Activated T-cell treated with anti-CD3 and anti-CD28 coated beads, Interleukin-2, amount 50 U/mL, for 48 hours (primary cell): Measurements from ENCODE around the gene JDP2.

Experiments used
- DNase-seq, 2 experiments: peaks; one replicate each; pipeline ENCODE4 v3.0.0-alpha.2; 2020

Gene JDP2

DNA sequence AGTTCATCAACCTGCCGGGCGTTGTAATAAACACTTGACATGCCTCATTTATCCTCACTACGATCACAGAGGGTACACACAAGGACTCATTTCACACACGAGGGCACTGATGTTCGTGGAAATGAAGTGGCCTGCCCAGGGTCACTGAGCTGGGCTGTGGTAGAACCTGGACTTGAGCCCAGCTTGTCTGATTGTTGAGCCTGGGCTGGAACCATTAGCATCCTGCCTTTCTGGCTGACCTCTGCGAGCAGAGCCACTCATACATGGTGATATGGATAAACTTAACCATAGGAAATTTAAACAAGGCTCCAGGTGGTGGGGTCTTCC is 16.6 kb upstream of the JDP2 start:
- DNase-seq, result no peak

DNA sequence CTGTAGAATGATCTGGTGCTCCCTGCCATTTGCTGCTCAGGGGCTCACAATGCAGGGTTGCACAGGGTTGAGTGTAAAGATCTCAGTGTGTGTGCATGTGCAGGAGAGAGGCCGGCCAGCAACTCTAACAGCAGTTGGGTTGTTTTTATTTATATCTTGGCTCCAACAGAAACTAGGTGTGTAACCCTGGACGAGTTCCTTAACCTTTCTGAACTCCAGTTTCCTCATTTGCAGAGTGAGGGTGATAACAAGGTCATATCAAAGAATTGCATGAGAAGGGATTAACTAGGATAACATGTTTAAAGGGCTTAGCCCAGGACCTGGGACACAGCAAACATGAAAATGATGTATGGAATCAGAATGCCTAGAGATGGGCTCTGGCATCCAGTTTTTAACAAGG is 14.8 kb upstream of the JDP2 start:
- no peak for DNase-seq

DNA sequence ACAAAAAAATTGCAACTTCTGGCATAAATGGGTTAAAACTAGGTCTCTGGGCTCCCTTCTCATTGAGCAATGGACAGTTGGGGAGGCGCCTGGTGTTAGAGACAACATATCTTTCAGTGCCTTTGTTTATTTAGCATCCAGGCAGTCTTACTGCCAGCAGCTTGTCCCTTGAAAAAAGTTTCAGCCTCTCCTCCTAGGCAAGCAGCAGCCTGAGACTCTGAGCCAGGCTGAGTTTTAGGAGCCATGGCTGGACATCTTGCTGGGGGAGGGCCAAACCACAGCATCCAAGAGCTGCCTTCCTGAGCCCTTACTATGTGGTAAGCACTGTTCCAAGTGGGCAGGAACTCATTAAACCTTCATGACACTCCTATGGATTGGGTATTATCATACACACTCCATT is 10.1 kb upstream of the JDP2 start:
- DNase-seq, result no peak

DNA sequence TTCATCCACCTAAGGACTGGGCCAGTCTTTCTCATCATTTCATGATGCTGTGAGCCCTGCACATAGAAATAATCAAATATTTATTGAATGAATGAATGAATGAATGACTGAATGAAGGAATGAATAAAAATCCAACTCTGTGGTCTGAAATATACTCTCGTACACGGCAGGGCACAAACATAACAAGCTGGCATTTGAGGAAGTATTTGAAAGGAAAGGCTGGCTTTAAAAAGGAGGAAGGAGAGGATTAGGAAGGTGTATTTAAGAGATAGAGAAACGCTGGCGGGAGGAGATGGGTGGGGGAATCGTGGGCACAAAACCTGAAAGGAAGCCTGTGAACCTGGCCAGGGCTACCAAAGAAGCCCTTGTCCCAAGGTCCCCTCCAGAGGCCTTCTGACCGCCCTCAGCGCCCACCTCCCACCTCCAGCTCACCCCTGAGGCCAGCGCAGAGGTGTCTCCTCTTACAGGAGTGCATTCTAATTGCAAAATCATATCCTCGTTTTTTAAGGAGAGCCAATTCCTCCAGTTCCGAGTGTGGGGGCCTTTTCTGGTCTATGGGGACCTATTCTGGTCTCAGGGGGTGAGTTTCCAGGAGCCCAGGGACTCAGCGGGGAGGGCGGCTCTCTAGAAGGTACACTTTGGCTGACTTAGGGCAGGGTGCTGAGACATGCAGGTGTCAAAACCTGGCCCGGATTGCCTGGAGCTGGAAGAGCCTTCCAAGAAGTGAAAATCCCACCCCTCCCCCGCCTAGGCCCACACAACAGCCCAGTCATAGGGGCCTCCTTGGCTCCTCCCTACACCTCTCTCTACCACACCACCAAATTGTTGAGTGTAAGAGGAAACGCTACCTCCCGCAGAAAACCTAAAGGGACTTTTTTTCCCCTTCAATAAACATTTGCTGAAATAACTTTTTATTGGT is 8.7 kb upstream of the JDP2 start:
- peak; percentile 65 to 70 for DNase-seq

DNA sequence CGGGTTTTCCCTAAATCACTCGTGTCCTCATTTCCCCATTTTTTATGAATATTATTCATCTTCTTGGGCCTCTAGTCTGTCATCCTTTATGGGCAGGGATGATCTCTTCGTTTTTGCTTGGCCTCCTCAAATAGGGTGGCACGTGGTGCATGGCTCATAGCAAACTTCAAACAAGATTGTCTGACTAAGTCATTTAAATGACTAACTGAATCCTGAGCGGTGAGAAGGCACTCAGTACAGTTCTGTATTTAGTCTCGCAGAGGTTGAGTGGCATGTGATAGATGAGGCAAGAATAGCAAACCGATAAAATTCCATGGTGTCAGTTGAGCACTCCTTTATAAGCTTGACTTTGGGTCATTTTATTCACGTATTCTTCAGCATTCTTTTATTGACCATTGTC is 5.7 kb upstream of the JDP2 start:
- peak in 1 of 2 experiments; percentile 32 for DNase-seq

DNA sequence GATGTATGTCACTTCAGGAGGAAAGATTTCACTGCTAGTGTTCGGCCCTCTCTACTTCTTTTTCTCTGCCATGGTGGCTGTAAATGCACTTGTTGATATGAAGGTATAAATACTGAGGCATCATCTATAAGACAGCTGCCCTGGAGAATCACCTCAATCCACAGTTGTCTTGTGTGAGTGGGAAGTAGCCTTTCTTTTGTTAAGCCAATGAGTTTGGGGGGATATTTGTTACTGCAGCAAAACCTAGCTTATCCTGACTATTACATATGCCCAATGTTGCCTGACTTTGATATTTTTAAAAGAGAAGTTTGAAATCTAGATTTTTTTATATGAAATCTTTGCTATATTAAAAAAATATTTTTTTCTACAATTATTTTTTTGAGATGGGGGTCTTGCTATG is 3.3 kb upstream of the JDP2 start:
- DNase-seq, result no peak

DNA sequence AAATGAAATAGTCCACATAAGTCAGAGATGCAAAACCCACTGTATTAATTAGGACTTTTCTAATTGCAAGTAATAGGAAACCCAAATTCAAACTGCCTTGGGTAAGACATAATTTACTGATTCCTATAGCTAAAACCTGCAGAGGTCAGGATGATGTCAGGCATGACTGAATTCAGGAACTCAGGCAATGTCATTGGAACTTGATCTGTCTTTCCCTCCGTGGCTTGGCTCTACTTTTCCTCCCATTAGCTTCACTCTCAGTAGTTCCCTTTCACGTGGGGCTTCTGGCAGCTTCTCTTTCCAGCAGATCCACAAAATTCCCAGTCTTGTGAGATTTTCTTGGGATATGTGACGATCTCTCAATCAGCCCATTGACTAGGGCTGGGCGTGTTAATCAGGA is 2.4 kb upstream of the JDP2 start:
- DNase-seq, result no peak

DNA sequence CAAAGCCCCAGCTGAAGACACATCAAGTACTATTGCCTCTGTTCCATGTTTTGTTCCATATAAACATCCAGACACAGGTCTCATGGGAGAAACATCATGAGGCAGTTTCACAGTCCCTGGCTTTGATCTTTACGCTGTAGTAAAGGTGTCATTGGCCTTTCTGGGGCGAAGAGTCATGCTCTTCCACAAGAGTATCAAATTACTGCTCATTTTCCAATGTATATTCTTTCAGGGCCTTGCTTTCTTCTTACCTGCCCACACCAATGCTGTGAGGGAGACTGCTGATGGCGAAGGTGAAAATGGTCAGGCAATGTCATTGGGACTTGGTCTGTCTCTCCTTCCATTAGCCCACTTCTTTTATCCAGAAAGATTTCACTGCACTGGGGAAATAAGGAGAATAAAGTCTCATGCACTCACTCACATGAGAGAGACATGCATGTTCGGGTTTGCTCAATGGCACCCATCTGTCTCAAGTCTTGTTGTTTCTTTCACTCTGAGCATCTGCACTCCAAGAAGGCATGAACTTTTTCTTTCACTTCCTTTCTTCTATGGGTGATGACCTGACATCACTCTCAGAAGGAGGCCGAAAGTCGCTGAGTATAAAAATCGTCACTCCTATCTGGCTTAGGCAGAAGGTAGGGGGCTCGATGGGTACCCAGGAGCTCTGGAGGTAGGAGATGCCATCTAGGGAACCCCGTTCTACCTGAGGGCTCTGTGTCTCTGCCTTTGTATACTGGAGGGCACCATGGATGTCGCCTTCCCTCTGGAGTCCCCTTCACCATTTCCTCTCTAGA is 1.3 kb upstream of the JDP2 start:
- DNase-seq, result peak in 1 of 2 experiments; percentile 20

DNA sequence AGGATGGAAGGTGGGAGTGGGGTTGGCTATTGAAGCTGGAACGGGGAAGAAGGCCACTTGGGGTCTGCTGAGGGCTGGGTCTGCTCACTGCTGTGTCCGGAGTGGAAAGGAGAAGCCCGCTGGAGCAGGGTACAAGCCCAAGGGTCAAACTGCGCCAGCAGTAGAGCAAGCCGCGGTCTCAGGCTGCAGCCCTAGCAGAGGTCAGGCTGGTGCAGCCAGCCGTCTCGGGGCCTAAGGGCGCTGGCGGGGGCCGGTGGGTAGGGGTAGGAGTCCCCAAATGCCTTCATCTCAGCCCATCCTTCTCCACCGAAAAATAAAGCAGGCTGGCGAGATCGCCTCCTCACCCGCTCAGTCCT is 718 bp upstream of the JDP2 start:
- DNase-seq, result no peak

DNA sequence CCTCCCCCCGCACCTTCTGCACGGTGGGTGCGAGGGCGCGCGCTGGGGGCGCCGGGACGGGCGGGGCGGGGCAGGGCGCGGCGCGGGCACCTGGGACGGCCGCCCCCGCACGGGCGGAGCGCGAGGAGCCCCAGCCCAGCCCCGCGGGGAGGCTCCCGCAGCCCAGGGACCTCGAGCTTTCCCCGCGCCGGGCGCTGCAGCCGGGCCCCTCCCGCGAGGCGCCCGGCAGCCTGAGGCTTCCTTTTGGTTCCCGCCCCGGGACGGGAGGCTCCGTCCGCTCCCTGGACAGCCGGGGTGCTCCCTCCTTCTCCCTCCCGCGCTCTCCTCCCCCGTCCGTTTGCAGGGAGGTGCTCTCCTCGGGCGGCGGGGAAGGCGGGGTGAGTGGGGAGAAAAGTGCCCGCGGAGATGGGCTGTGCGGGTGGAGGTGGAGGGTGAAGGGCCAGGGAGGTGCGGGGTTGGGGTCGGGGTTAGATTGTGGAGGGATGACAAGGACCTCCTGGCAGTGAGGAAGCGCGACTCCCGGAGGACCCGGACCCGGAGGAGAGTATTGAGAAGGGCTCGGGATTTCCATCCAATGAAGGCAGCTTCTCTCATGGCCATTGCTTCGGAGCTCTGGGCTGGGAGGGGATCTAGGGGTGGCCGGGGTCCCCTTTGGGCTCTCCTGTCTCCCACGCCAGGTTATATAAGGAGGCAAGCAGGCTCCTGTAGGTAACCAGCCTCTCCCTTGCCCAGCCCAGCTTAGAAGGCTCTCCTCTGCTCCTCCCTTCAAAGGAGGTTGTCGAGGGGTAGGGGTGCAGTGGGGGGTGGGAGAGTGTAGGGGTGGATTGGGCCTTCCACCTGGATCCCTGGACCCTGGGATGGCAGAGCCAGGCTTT is 645 bp downstream of the JDP2 start:
- peak; percentile 31 to 41 for DNase-seq

DNA sequence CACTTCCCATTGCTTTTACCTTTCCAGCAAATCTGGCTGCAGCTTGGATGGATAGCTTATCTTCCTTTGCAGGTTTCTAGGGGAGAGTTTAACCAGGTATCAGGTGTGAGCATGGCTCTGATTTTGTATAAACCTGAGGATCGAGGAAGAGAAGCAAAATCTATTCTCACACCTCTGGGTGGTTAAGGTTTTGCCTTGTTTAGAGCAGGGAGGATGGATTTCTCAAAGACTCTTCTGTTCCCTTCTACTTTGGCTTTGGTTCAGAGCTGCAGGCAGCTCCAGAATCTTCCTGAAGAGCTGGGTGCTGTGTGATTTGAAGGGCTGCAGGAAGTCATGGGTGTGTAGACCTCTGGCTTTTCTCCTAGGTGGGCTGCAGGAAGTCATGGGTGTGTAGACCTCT is 1.7 kb downstream of the JDP2 start:
- no peak for DNase-seq

DNA sequence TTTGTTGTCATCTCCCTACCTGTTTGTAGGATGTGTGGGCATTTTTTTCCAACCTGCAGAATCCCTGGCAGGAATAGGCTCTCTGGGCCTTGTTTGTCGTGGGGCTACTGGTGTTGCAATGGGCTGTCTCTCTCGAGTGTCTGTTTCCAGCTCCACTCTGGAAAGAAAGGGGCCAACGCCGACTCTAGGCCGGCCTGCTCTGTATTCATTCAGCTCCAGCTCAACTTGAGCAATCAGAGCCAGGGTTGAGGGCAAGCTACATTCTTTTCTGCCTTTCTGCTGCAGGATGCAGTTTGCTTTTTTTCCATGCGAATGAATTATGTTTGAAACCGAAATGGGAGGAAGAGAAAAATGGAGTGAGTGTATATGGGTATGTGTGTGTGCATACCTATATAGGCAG is 2.3 kb downstream of the JDP2 start:
- DNase-seq, result no peak

DNA sequence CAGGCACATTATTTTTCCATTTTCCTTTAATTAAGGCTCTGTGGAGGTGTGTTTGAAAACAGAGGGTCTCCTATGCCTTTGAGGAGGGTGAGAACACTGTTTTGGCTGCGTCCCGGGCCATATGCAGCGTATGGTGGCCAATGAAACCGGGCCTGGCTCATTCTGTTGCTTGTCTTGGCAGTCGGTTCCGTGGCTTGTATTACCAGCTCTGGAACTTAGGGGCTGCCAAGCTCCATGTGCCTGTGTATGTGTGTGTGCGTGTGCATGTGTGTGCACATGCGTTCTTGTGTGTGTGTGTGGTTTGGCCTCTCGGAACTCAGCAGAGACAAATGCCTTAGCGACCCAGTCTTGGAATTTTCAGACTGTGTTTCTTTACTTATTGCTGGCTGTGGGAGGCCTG is 2.7 kb downstream of the JDP2 start:
- no peak for DNase-seq

DNA sequence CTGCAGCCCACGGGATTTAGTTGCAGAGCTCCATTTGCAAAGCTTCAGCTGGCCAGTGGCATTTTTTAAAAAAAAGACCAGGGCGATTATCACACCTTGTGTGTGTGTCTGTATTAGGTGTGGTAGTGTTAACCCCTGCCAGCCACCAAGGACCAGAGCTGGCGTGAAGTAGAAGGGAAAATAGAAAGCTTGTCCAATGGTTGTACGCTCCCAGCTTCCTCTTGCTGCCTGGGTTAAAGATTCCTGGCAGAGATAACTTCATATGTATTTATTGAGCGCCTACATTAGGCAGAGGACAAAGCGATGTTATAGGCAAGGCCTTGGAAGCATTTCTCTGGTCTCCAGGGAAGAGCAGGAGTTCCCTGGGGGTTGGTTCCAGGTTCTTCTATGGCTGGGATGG is 3.2 kb downstream of the JDP2 start:
- DNase-seq, result no peak

DNA sequence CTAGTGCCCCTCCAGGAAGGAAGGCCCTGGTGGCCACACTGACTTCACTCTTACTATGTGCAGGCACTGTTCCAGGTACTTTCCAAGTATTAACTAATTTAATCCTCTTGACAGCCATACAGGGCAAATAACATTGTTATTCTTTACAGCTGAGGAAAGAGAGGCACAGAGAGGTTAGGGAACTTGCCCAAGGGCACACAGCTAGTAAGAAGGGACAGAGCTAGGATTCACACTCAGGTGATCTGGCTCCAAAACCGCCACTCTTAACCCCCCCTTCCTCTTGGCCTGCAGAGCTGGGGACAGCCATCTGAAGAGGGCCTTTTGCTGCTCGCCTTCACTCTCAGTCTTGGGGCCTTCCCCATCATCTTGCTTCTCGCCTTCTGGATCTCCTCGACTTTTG is 4.0 kb downstream of the JDP2 start:
- DNase-seq, result no peak

DNA sequence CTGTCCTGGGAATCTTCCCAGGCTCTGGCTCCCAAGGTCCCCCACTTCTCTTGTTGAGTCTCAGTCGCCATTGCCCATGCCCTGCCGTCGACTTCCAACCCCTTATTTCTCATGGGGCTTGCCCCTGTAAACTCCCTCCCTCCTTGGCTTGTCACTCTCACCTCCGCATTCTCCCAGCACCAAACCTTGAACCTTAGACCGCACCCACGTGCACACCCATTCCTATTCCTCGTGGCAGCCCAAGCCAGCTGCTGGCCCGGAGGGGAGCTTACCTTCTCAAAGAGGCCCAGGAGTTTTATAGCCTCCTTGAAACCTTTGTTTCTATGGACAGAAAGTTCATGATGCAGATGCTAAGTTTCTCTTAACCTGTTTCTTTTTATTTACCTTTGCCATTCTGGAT is 4.6 kb downstream of the JDP2 start:
- DNase-seq, result no peak

DNA sequence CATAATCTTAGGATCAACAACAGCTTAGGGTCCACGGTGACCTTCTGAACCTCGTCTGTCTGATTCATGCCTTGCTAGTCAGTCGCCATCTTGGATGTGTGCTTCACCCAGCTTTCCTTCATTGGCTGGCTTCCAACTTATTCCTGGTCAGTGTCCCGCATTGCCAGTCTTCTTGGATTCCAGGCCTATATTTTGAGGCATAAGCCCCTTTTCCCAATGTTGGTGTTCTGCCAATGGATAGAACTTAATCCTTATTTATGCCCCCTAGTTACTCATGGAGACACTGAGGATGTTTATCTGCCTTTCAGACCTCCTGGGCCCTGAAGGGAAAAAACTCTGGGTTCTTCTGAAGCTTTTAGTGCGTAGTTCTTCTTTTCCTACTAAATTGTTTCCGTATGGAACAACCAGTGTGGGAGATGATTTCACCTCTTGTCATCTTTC is 5.8 kb downstream of the JDP2 start:
- DNase-seq, result no peak

DNA sequence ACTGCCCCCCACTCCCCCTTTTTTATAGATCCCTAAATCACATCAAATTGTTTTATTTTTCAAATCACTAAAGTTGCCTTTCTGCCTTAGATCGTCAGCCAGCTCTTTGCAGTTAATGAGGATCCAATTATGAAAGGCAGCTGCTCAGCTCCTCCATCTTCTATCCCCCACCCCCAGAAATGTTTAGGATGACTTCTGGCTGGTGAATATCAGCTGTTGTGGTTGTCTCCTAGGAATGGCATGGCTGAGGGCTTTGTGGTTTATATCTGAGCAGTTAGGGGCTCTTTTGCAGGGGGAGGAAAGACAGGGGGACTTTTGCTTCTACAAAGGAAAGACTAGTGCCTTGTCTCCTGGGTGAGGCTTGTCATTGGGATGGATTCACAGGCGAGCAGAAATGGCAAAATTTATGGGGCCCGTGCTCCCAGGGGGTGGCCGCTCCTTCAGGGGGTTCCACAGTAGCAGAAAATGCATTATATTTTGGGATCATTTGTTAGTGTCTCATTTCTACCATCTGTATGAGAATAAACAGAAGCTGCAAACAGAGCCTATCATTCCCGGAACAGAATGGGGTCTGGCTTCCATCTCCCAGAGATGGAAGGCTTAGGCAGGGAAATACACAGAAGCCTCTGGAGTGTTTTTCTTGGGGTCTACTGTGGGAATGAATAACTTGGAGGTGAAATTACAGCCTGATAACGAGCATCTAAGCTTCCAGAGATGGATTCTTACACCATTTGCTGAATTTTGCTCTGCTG is 6.5 kb downstream of the JDP2 start:
- no peak for DNase-seq

DNA sequence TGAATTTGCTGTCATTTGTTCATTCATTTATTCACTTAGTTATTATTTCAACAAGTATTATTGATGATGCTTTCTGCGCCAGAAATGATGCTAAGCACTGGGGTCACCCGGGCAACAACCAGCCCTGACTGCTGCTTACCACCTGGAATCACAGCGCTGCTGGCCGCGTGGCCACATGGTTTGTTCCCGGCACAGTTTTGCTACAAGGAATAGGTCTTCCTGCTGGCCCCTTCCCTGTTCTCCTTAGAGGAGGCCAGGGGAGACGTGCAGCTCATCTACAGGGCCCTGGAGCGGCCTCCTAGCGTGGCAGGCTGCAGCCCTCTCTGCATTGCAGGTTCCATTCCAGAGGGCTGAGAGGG is 7.0 kb downstream of the JDP2 start:
- DNase-seq, result no peak

DNA sequence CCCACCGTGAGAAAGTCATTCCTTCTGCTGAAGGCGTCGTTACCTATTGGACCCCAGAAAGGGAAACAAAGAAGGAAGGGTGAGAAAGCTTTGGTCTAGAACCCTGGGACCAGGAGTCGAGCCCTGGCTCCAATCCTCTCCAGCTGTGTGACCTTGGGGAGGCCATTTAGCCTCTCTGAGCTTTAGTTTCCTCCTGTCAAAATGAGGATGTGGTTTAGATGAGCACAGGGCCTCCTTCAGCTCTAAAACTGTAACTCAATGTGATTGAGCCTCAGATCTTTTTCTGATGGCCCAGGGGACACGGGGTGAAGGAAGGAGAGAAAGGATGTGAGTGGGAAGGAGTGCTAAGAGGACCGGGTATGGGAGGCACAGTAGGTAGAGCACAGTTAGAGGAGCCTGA is 7.7 kb downstream of the JDP2 start:
- DNase-seq, result no peak

DNA sequence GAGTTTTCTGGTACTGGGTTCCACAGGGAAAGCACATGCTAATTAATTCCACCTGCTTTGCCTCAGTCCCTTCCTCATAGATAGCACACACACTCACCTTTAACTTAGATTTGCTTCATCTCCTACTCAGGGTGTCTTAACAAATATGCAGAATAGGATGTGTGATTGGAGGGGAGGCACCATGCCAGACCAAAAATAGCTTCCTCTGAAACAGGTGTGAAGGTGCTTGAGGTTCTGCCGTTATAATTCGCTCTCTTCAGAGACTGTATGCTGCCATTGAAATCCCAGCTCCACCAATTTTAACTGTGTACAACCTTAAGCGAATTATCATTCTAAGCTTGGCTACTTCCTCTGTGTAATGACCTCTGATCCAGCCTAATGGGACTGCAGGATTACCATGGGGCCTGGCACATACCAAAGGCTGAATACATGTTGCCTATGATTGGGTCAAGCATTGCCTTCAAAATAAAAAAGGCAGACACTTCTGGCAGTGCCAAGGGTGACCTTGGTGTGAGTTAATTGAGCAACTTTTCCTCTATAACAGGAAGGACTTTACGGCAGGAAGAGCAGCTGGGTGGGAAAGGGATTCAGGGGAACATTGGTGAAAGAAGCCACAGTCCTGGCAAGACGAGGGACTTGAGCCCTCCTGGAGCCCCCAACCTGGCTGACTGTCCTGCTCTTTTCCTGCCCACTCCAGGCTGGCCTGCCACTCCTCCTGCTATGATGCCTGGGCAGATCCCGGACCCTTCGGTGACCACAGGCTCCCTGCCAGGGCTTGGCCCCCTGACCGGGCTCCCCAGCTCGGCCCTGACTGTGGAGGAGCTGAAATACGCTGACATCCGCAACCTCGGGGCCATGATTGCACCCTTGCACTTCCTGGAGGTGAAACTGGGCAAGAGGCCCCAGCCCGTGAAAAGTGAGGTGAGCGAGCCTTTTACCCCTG is 9.7 kb downstream of the JDP2 start:
- no peak for DNase-seq
